CD1c-positive myeloid dendritic cell (primary cell): Measurements from ENCODE around the gene DTWD2.

ENCODE experiments used
- DNase-seq: peaks from one replicate; pipeline ENCODE4 v3.0.0-alpha.2; 2016; ENCODE audit errors: extremely low spot score

Gene DTWD2, protein sequence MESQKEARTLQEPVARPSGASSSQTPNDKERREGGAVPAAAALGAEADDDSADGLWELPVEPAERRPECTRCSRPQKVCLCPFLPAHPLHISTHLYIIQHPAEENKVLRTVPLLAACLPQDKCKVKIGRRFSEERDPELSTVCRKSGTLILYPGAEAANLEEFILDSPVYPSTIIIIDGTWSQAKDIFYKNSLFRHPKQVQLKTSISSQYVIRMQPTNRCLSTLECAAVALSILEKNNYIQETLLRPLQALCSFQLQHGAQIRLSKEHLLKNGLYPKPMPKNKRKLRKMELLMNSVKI

DNA sequence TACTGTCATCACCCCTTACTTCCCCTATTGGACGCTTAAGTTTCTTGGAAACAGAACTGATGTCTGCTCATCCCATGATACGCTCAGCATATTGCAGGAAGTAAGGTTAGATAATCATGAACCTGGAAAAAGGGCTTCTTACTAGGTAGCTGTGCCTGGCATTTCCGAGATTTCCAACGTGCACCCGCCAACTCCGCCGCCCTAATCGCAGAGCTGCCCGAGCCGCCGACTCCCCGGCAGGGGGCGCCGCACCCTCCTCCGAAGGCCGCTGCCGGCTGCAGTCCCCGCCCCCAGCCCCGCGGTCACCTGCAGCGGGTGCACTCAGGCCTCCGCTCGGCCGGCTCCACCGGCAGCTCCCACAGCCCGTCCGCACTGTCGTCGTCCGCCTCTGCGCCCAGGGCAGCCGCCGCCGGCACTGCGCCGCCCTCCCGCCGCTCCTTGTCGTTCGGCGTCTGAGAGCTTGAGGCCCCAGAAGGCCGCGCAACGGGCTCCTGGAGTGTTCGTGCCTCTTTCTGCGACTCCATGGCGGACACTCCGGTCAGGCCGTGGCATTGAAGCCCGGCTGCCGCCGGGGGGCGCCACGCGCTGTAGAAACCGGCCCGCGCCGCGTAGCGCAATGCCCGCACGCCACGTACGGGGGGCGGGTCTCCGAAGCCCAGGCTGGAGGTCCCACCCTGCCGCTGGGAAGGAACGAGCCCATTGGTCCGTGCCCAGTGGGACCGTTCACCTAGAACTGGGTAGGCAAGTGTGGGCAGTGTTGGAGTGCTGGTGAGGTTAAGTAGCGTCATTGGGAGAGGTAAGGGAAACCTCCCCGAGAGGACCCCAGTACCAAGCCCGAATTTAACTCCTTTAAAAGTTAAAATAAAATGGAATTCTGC lies at the start of gene DTWD2:
TSS of gene DTWD2 (minus strand) at position 560 of the 878 bp plus-strand sequence. CDS start at position 524, 36 bp downstream.
- peak; percentile 96 for DNase-seq

- no peak for DNase-seq
Observed at GRCh38 chr5:119037496-119038215, 49.3 kb upstream of the DTWD2 start.

- DNase-seq: no peak
Observed at GRCh38 chr5:119036101-119036762, 47.9 kb upstream of the DTWD2 start.

DNA sequence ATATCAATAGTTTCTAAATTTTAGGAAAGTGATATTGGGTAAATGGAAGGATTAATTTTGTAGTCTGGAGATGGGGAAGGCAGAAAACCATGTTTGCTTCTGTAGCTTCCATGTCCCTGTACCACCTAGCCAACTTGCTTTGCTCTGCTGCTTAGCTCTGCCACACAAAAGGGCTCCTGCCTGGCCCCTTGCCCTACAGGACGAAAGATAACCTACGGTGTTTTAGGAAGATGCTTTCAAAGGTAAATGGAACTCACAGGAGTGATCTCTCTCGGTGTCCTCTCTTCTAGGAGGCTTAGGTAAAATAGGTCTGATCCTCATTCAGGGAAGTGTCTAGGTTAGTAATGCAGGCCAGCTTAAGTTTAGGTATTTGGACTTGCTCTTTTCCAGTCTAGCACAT lies 44.8 kb upstream of the DTWD2 start:
- DNase-seq: no peak

DNA sequence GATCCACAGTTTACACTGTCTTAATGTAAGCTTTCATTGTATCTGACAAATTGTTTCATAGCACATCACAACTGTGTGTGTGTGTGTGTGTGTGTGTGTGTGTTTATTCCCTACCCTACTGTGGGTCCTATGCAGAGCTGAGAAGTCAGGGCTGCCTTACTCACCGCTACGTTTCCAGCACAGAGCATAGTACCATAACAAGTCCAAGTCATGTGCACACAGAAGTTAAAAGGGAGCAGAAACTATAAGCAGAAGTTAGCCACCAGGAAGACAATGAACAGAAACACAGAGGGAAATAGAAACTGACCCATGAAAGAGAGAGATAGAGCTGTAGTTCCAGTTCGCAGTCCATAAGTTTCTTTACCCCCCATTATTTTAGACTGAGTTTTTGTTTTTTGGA lies 44.3 kb upstream of the DTWD2 start:
- peak; percentile 38 for DNase-seq

GRCh38 chr5:119031905-119032304 lies 43.6 kb upstream of the DTWD2 start:
- DNase-seq: peak; percentile 25

DNA sequence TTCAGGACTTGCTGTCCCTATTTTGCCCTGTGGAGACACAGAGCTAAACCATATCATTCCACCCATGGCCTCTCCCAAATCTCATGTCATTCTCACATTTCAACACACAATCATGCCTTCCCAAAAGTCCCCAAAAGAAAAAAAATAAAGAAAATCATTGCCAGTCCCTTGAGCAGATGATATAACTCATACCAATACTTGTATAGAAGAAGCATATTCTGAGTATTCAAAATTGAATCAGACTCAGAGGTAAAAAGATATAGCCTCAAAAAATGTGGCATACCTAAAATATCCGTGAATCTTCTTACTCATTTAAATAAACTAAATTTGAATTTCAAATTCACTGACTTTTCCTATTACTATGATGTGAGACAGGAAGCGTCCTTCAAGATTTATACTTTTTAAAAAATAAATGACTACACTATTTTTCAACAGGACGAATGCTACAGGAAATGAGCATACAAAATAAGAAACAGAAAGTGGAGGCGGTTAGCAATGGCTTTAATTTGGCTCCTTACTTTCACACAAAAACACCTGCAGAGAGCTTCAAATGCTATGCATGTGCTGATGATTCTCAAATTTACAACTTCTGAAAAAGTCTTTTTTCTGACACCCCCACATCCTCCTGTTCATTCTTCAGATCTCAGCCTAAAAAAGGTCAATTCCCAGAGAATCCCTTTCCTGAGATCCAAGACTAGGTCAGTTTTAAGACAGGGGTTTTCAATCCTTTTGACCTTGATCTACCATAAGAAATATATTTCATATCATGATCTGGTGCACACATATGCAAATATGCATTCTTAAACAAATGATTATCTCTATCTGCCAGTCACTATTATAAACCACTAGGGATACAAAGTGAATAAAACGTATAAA lies 42.9 kb upstream of the DTWD2 start:
- DNase-seq: no peak

DNA sequence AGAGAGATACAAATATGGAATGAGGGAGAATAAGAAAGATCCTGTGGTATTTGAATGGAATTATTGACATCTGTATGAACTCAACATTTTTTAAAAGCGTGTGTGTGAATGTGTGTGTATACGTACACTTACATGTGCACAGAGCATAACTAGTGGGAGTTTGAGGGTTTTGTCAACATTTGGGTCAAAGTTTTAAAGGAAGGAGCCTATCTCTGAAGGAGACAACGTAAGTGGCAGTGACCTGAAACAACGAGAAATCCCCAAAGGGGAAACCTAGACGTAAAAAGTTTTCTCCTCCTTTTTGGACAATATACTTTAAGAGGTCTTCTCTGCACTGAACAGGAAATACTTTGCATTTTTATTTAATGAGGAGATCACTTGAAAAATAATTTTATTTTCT lies 40.2 kb upstream of the DTWD2 start:
- no peak for DNase-seq

DNA sequence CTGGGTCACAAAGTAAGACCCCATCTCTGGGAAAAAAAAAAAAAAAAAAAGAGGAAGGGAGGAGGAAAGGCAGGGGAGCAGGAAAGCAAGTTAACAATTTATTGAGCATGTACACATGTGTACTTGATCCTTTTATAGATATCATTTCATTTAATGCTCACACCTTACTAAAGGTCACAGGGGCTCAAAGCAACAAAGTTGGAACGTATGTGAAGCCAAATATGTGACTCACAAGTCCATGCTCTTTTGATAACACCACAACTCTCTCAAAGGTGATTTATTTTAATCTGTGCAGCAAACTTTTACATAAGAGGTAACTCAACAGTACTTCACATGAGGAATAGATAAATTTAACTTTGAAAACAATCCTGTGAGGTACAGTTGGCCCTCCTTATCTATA lies 34.4 kb upstream of the DTWD2 start:
- DNase-seq: no peak

DNA sequence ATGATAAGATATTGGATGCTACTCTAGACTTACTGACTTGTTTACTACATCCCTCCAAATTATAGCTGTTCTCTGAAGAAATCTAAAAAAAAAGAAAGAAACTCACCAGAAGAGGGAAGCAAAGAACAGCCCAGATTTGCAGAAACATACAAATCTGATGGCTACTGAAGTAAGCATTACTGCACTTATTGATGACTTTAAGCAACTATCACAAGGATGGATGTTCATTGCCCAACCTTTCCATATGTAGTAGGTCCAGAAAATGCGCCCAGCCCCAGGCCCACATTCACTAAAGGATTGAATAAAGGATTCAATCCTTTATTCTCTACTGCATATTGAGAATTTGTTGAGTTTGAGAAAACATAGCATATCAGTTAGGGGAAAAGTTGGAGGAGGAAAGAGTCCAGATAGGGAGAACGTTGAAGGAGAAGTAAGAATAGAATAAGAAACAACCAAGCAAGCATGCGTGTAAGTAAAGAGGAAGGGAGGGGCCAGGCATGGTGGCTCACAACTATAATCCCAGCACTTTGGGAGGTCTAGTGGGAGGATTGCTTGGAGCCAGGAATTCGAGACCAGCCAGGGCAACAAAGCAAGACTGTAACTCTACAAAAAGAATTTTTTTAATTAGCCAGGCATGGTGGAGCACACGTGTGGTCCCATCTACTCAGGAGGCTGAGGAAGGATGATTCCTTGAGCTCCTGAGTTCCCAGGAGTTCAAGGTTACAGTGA lies 33.8 kb upstream of the DTWD2 start:
- peak; percentile 45 for DNase-seq

GRCh38 chr5:119021149-119021732 lies 32.9 kb upstream of the DTWD2 start:
- no peak for DNase-seq

- peak; percentile 41 for DNase-seq
Observed at GRCh38 chr5:119019949-119020348, 31.6 kb upstream of the DTWD2 start.

GRCh38 chr5:119019501-119019900 lies 31.2 kb upstream of the DTWD2 start:
- peak; percentile 72 for DNase-seq

- DNase-seq: no peak
Observed at GRCh38 chr5:119017994-119018393, 29.6 kb upstream of the DTWD2 start.

- peak; percentile 68 for DNase-seq
Observed at GRCh38 chr5:119016125-119016774, 27.9 kb upstream of the DTWD2 start.

- no peak for DNase-seq
Observed at GRCh38 chr5:119011186-119011585, 22.8 kb upstream of the DTWD2 start.

- no peak for DNase-seq
Observed at GRCh38 chr5:119010206-119010605, 21.9 kb upstream of the DTWD2 start.

DNA sequence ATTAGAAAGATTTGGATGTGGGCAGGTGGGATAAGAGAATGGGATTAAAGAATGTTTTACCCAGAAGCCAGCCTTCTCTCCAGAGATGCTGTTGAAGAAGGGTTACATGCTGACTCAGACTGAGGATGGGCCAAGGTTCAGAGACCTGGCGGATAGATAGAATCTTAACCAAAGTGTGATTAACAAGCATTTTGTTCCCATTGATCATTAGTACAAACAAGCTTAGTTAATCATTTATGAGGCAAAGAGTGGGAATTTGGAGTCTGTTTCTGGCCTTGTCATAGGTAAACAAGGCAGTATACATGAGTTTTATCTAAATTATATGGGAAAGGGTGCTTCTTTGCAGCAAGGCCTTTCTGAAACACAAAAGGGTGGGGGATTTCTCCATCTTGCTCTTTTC lies 20.8 kb upstream of the DTWD2 start:
- DNase-seq: no peak

DNA sequence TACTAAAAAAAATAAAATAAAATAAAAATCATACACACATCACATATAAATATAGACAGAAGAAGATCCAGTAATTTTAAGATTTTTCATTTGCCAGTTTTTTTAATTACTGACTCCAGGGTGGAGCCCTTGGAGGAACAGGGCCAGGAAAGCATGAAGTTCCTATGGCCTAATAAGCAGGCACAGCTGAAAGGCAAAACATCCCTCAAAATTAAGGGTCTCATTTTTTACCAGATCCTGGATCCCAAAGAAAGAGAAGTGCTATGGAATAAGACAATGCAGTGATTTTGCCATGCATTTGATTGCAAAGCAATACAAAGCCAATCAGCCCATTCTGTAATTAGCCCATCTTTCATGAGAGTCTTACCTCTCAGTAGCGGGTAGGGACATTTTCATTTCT lies 11.3 kb upstream of the DTWD2 start:
- no peak for DNase-seq
